PC-3 (cell line): ENCODE measurements around the gene NRG3.

Experiments used
- CTCF ChIP-seq: fragments of 300-600 bp; sonication (generic); conservative IDR thresholded peaks from 2 replicates; pipeline ENCODE4 v1.5.1; 2017; ENCODE audit warnings: antibody characterized with exemption, low read depth, mild to moderate bottlenecking, low read length
- EZH2 ChIP-seq: fragments of 300-600 bp; sonication (generic); IDR thresholded peaks from one replicate; pipeline ENCODE4 v1.6.1; 2017; ENCODE audit warnings: antibody characterized with exemption, mild to moderate bottlenecking, low read length; ENCODE audit not compliant: unreplicated experiment
- EZH2phosphoT487 ChIP-seq: fragments of 300-600 bp; sonication (generic); IDR thresholded peaks from 2 replicates; pipeline ENCODE4 v1.6.1; 2018; ENCODE audit warnings: mild to moderate bottlenecking, antibody characterized with exemption, low read length, borderline replicate concordance

DNA sequence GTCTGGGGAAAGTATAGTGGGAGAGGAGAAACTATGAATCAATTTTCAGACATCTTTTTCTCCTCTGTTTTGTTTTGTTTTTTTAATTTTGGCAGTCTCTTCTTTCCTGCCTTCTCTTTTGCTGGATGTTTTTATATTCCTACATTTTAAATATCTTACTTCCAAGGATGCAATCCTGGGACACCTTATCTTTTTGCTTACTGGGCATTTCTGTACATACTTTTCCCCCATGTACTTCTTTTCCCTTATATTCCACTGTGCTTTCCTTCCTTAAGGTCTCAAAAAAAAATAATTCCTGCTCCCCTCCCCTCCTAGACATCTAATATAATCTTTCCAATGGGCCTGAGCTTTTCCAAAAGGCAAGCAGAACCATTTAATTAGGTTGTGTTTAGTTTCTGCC lies 701.1 kb downstream of the NRG3 start:
- no peak for TF ChIP-seq CTCF
- no peak for TF ChIP-seq EZH2
- TF ChIP-seq EZH2phosphoT487 = no peak
